WERI-Rb-1 (cell line): ENCODE measurements around the gene RARB.

ENCODE experiments used
- DNase-seq: peaks from one replicate; pipeline ENCODE4 v3.0.0-alpha.2; 2020
- H3K27ac ChIP-seq: fragments of 250-450 bp; sonication (Bioruptor Pico); 2 replicates; pipeline ENCODE4 v1.5.1; 2020; ENCODE audit warnings: mild to moderate bottlenecking, moderate library complexity
- H3K27me3 ChIP-seq: fragments of 250-450 bp; sonication (Bioruptor Pico); 2 replicates; pipeline ENCODE4 v1.5.1; 2021; ENCODE audit warnings: mild to moderate bottlenecking, low read depth, moderate library complexity; ENCODE audit not compliant: insufficient read depth, severe bottlenecking
- H3K36me3 ChIP-seq: fragments of 250-450 bp; sonication (Bioruptor Pico); 2 replicates; pipeline ENCODE4 v1.5.1; 2020; ENCODE audit warnings: mild to moderate bottlenecking, moderate library complexity
- H3K4me3 ChIP-seq: 2 replicates; pipeline ENCODE4 v1.5.1; 2011; ENCODE audit warnings: low read depth, mild to moderate bottlenecking, control low read depth, low read length
- H3K9me3 ChIP-seq: fragments of 250-450 bp; sonication (Bioruptor Pico); 2 replicates; pipeline ENCODE4 v1.5.1; 2021; ENCODE audit warnings: mild to moderate bottlenecking, moderate library complexity; ENCODE audit not compliant: severe bottlenecking
- TF ChIP-seq, protein P1 (sequence below): IDR thresholded peaks from 2 replicates; pipeline ENCODE4 v1.5.1; 2011; ENCODE audit warnings: low read depth, mild to moderate bottlenecking, control low read depth, inconsistent platforms, low read length

RARB gene

DNA sequence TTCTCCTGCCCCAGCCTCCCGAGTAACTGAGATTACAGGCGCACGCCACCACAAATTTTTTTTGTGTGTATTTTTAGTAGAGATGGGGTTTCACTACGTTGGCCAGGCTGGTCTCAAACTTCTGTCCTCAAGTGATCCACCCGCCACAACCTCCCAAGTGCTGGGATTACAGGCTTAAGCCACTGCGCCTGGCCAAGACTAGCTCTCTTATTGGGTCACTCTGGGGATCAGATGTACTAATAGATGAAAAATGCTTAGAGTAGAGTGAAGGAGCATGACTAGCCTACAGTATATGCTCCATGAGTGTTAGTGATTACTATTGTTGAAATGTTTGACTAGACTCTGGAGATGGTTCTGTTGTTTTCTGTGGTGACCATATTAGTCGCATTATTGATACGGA is 21.8 kb downstream of the RARB start:
- Histone ChIP-seq H3K27me3 (no peaks in the 10 kb centered on the region), H3K36me3 (no peaks in the 10 kb centered on the region), H3K27ac (no peak overlapping the region), H3K9me3 (no peaks in the 10 kb centered on the region), H3K4me3 (no peak overlapping the region)
- TF ChIP-seq, protein P1, sequence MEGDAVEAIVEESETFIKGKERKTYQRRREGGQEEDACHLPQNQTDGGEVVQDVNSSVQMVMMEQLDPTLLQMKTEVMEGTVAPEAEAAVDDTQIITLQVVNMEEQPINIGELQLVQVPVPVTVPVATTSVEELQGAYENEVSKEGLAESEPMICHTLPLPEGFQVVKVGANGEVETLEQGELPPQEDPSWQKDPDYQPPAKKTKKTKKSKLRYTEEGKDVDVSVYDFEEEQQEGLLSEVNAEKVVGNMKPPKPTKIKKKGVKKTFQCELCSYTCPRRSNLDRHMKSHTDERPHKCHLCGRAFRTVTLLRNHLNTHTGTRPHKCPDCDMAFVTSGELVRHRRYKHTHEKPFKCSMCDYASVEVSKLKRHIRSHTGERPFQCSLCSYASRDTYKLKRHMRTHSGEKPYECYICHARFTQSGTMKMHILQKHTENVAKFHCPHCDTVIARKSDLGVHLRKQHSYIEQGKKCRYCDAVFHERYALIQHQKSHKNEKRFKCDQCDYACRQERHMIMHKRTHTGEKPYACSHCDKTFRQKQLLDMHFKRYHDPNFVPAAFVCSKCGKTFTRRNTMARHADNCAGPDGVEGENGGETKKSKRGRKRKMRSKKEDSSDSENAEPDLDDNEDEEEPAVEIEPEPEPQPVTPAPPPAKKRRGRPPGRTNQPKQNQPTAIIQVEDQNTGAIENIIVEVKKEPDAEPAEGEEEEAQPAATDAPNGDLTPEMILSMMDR, result no peak
- DNase-seq, result no peak

DNA sequence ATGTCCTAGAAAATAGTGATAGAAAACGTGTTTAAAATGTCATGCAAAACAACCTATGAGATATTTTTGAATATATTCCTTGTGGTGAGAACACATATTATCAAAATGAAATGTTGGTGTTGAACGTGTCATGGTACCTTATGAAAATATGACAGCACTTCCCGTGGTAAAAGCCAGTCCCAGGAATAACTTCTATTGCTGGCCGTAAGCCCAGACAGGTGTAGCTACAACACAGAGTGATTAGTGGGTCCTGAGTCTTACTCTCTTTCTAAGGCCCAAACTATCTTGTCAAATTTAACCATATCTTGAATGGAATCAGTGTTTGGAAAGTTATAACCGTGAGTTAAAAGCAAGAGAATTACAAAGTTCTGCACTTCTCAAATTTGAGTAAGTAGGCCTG is 24.1 kb downstream of the RARB start:
- H3K9me3 ChIP-seq, result no peaks in the 10 kb centered on the region
- no peak overlapping the region for H3K4me3 ChIP-seq
- no peaks in the 10 kb centered on the region for H3K27me3 ChIP-seq
- no peak overlapping the region for H3K27ac ChIP-seq
- DNase-seq, result no peak
- H3K36me3 ChIP-seq, result no peaks in the 10 kb centered on the region
- TF ChIP-seq, protein P1, result no peak

DNA sequence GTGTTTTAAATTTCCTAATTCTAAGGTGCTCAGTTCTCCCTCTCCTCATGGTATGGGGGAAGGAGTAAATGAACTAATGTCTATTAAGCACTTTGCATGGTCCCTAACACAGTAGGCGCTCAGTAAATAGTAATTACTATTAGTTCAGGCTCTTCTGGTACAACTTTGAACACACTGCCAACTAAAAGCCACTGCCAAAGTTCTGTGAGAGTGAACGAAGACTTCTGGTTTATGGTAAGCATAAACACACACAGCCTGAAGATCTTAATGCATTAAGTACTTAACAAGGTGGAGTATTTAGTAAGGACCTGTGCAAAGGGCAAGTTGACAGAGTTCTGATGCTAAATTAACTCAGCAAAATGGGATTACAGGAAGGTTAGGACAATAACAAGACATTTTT is 24.7 kb downstream of the RARB start:
- TF ChIP-seq, protein P1, result no peak
- no peak overlapping the region for H3K4me3 ChIP-seq
- no peaks in the 10 kb centered on the region for H3K9me3 ChIP-seq
- DNase-seq, result no peak
- H3K27me3 ChIP-seq, result no peaks in the 10 kb centered on the region
- H3K27ac ChIP-seq, result no peak overlapping the region
- no peaks in the 10 kb centered on the region for H3K36me3 ChIP-seq

DNA sequence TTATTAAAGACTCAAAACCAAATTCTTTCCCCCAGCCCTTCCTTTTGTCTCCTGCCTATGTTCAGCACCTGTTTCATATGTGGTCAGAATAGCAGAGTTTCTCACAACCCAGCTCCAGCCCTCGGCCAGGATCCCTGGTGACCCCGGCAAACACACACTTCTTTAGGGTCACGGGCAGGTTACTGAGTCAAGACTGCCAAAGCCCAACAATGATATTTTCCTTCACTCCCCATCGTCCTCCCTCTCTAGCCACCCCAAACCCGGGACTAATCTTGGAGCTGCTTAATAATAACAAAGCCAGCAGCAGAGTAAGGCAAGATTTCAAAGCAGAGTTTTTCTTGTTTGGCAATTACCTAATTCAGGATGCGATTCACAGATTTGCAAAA is 25.5 kb downstream of the RARB start:
- H3K4me3 ChIP-seq, result no peak overlapping the region
- H3K27ac ChIP-seq, result no peak overlapping the region
- no peaks in the 10 kb centered on the region for H3K27me3 ChIP-seq

DNA sequence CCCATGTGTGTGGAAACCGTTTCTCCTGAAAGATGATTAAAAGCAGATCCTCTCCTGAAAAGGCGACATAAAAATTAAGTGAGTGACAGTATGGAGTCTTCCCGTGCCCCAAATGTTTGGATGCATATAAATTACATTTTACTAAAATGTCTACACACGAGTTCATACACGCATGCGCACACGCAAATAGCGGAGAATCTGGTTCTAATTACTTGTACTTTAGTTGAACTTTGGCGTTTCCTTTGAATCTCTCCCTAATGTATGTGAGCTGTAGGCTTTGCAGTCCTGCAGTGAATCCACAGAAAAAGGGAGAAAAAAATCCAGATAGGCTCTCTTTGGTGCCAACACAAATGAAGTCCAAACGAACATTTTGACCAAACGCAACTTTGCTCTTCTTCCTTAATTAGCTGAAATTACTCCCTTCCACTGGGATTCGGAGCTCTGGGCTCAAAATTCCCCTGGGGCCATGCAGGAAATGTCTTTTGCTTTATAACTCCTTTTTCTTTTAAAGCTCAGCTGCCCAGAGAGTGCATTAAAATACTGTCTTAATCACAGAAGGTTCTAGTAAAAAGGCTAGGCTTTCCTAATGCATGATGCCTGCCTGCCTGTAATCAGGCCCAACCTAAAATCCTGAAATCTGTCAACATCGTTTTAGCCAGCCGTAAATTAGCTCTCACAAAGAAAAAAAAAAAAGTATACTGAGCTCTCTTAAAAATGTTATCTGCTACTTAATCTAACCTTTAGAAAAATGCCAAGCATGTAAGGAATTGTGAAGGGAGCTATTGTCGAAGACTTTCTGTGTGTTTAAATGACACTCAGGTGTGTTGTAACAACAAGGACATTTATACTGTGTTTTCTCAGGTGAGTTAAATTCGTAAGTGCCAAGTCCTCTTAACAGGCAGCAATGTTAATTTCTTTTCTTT is 26.2 kb downstream of the RARB start:
- no peak overlapping the region for H3K4me3 ChIP-seq
- no peak for DNase-seq
- TF ChIP-seq, protein P1, result no peak
- no peaks in the 10 kb centered on the region for H3K36me3 ChIP-seq
- no peaks in the 10 kb centered on the region for H3K27me3 ChIP-seq
- H3K27ac ChIP-seq, result no peak overlapping the region
- no peaks in the 10 kb centered on the region for H3K9me3 ChIP-seq

More for the DNA sequence above, 25.5 kb downstream of the RARB start:
- H3K36me3 ChIP-seq, result no peaks in the 10 kb centered on the region
- H3K9me3 ChIP-seq, result no peaks in the 10 kb centered on the region
- DNase-seq, result no peak
- TF ChIP-seq, protein P1, result no peak
